BLaER1 (cell line): ENCODE measurements around the gene ANKRD63.

ENCODE experiments used
- H3K27ac ChIP-seq: shearing (Covaris generic); formaldehyde crosslinking; 2 replicates; pipeline ENCODE4 v1.8.1; 2022
- H3K27me3 ChIP-seq: shearing (Covaris generic); formaldehyde crosslinking; 2 replicates; pipeline ENCODE4 v1.8.1; 2022
- H3K36me3 ChIP-seq: shearing (Covaris generic); formaldehyde crosslinking; 2 replicates; pipeline ENCODE4 v1.8.1; 2022
- H3K4me1 ChIP-seq: shearing (Covaris generic); formaldehyde crosslinking; 2 replicates; pipeline ENCODE4 v1.8.1; 2022
- H3K4me2 ChIP-seq: shearing (Covaris generic); formaldehyde crosslinking; 2 replicates; pipeline ENCODE4 v1.8.1; 2022
- H3K4me3 ChIP-seq: shearing (Covaris generic); formaldehyde crosslinking; 2 replicates; pipeline ENCODE4 v1.8.1; 2022
- H3K9ac ChIP-seq: shearing (Covaris generic); formaldehyde crosslinking; 2 replicates; pipeline ENCODE4 v1.8.1; 2022
- H3K9me3 ChIP-seq: shearing (Covaris generic); formaldehyde crosslinking; 2 replicates; pipeline ENCODE4 v1.8.1; 2022
- H4K20me1 ChIP-seq: shearing (Covaris generic); formaldehyde crosslinking; 2 replicates; pipeline ENCODE4 v1.8.1; 2022
- Cebpa-rat ChIP-seq: shearing (Covaris generic); IDR thresholded peaks from 2 replicates; pipeline ENCODE4 v1.8.1; 2022

The ANKRD63 gene

GRCh38 chr15:40239693-40240618 is 42.9 kb downstream of the ANKRD63 start:
- H3K27me3 ChIP-seq, result peaks cover 7% of the 10 kb centered on the region; the same call in 1 of the 2 replicates
- H3K4me3 ChIP-seq, result no peak overlapping the region
- no peaks in the 10 kb centered on the region for H3K36me3 ChIP-seq
- no peaks in the 10 kb centered on the region for H4K20me1 ChIP-seq
- H3K9me3 ChIP-seq, result no peaks in the 10 kb centered on the region
- no peak overlapping the region for H3K27ac ChIP-seq
- H3K9ac ChIP-seq, result 0 out of 2 replicates have a peak overlapping the region, but pooled peaks have one; percentile 35
- peak overlapping the region; percentile 91 for H3K4me2 ChIP-seq
- H3K4me1 ChIP-seq, result peaks cover 36% of the 10 kb centered on the region
- TF ChIP-seq Cebpa-rat, result no peak

- Histone ChIP-seq H4K20me1 (no peaks in the 10 kb centered on the region), H3K27me3 (peaks cover 7% of the 10 kb centered on the region; the same call in 1 of the 2 replicates), H3K9me3 (no peaks in the 10 kb centered on the region), H3K27ac (no peak overlapping the region), H3K4me1 (peaks cover 42% of the 10 kb centered on the region), H3K9ac (0 out of 2 replicates have a peak overlapping the region, but pooled peaks have one; percentile 35), H3K4me3 (peak overlapping the region; percentile 59), H3K4me2 (peak overlapping the region; percentile 91), H3K36me3 (no peaks in the 10 kb centered on the region)
- TF ChIP-seq Cebpa-rat, result no peak
These were observed 43.5 kb downstream of the ANKRD63 start for GRCh38 chr15:40239404-40239692.

GRCh38 chr15:40238532-40239403 is 44.1 kb downstream of the ANKRD63 start, which contains the start of gene PAK6:
Gene PAK6 (plus strand): TSS chr15:40239063. CDS start chr15:40264786, 25,723 bp downstream.
- H4K20me1 ChIP-seq, result no peaks in the 10 kb centered on the region
- TF ChIP-seq Cebpa-rat, result no peak
- peaks cover 7% of the 10 kb centered on the region; the same call in 1 of the 2 replicates for H3K27me3 ChIP-seq
- no peaks in the 10 kb centered on the region for H3K9me3 ChIP-seq
- H3K27ac ChIP-seq, result no peak within 1 kb of the TSS
- H3K4me3 ChIP-seq, result peak within 1 kb of the TSS; percentile 59
- peak within 1 kb of the TSS; percentile 35; the same call in 1 of the 2 replicates for H3K9ac ChIP-seq
- H3K36me3 ChIP-seq, result peaks cover 1% of the 10 kb centered on the region; the same call in 1 of the 2 replicates
- H3K4me2 ChIP-seq, result peak within 1 kb of the TSS; percentile 91
- H3K4me1 ChIP-seq, result peaks cover 48% of the 10 kb centered on the region

- peak overlapping the region; percentile 40; the same call in 1 of the 2 replicates for H3K27ac ChIP-seq
- H3K9ac ChIP-seq, result no peak overlapping the region; the same call in 1 of the 2 replicates
- H3K4me1 ChIP-seq, result peaks cover 56% of the 10 kb centered on the region
- no peak for TF ChIP-seq Cebpa-rat
- H3K4me3 ChIP-seq, result no peak overlapping the region
- H4K20me1 ChIP-seq, result no peaks in the 10 kb centered on the region
- peaks cover 7% of the 10 kb centered on the region; the same call in 1 of the 2 replicates for H3K27me3 ChIP-seq
- peak overlapping the region; percentile 62 for H3K4me2 ChIP-seq
- peaks cover 33% of the 10 kb centered on the region for H3K36me3 ChIP-seq
- H3K9me3 ChIP-seq, result no peaks in the 10 kb centered on the region
These were observed 47.5 kb downstream of the ANKRD63 start for GRCh38 chr15:40235201-40235885.

DNA sequence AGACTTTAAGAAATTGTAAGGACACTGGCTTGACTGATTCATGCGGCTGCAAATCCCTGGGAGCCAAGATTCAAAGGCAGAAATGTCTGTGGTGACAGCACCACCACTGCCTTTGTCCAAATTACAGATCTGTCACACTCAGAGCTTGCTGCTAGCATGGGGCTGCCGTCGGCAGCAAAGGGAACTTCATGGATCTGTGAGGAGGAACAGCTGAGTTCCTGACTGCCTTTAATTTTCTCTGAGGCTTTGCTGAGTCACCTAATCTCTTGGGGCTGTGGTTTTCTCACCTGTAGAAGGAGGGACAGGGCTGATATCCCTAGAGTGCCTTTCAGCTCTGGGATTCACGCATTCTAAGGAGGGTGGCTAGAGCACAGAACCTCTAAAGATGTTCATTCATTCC is 48.1 kb downstream of the ANKRD63 start:
- H3K27ac ChIP-seq, result peak overlapping the region; percentile 40; the same call in 1 of the 2 replicates
- no peak overlapping the region; the same call in 1 of the 2 replicates for H3K9ac ChIP-seq
- peaks cover 7% of the 10 kb centered on the region; the same call in 1 of the 2 replicates for H3K27me3 ChIP-seq
- H3K4me2 ChIP-seq, result peak overlapping the region; percentile 62
- no peak for TF ChIP-seq Cebpa-rat
- no peak overlapping the region for H3K4me3 ChIP-seq
- no peaks in the 10 kb centered on the region for H3K9me3 ChIP-seq
- peaks cover 37% of the 10 kb centered on the region for H3K36me3 ChIP-seq
- H4K20me1 ChIP-seq, result no peaks in the 10 kb centered on the region
- H3K4me1 ChIP-seq, result peaks cover 50% of the 10 kb centered on the region

GRCh38 chr15:40233727-40234577 is 48.9 kb downstream of the ANKRD63 start:
- Histone ChIP-seq H3K27ac (0 out of 2 replicates have a peak overlapping the region, but pooled peaks have one; percentile 40), H4K20me1 (no peaks in the 10 kb centered on the region), H3K36me3 (peaks cover 45% of the 10 kb centered on the region), H3K27me3 (no peaks in the 10 kb centered on the region), H3K9ac (no peak overlapping the region), H3K4me1 (peaks cover 42% of the 10 kb centered on the region), H3K4me2 (peak overlapping the region; percentile 62), H3K9me3 (no peaks in the 10 kb centered on the region), H3K4me3 (no peak overlapping the region)
- no peak for TF ChIP-seq Cebpa-rat

- no peaks in the 10 kb centered on the region for H3K9me3 ChIP-seq
- H3K9ac ChIP-seq, result no peak overlapping the region
- H3K4me3 ChIP-seq, result no peak overlapping the region
- peaks cover 58% of the 10 kb centered on the region for H3K36me3 ChIP-seq
- peaks cover 33% of the 10 kb centered on the region for H3K4me1 ChIP-seq
- H3K27me3 ChIP-seq, result no peaks in the 10 kb centered on the region
- H3K27ac ChIP-seq, result no peak overlapping the region
- H3K4me2 ChIP-seq, result no peak overlapping the region
- no peak for TF ChIP-seq Cebpa-rat
- H4K20me1 ChIP-seq, result no peaks in the 10 kb centered on the region
These were observed 50.2 kb downstream of the ANKRD63 start for GRCh38 chr15:40232625-40233070.
